ENCODE data around the gene ERVW-1. TPM values are rescaled to one million over a fixed set of nuclear protein-coding genes. Genes with fewer than 3 reads are reported as not detected.

ERVW-1 gene
- total RNA-seq, 1 donor, result not detected

DNA sequence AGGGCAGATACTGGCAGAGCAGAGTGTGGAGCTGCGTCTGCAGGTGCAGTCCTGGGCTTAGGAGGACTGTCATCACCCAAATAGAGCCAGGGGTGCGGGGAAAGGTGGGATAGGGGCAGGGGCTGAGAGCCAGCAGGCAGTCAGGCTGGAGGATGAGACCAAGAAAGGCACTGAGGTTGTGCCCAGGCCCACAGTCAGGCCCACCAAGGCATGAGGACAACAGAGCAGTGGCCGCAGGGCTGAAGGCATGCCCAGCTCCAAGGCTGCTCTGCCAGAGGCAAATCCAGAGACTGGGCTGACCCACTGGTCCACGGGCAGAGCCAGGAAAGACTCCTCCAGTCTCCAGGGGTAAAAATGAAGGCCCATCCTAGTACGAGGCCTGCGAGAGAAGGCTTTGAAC lies 54.8 kb downstream of the ERVW-1 start:
- Histone ChIP-seq H3K9me3 (ENCODE audit: low read depth, low read length) (no peaks in the 10 kb centered on the region), H3K4me3 (ENCODE audit: low read length) (no peak overlapping the region), H3K27me3 (ENCODE audit: insufficient read depth, low read length) (no peaks in the 10 kb centered on the region), H3K4me1 (ENCODE audit: insufficient read depth, low read length) (peaks cover 11% of the 10 kb centered on the region)

DNA sequence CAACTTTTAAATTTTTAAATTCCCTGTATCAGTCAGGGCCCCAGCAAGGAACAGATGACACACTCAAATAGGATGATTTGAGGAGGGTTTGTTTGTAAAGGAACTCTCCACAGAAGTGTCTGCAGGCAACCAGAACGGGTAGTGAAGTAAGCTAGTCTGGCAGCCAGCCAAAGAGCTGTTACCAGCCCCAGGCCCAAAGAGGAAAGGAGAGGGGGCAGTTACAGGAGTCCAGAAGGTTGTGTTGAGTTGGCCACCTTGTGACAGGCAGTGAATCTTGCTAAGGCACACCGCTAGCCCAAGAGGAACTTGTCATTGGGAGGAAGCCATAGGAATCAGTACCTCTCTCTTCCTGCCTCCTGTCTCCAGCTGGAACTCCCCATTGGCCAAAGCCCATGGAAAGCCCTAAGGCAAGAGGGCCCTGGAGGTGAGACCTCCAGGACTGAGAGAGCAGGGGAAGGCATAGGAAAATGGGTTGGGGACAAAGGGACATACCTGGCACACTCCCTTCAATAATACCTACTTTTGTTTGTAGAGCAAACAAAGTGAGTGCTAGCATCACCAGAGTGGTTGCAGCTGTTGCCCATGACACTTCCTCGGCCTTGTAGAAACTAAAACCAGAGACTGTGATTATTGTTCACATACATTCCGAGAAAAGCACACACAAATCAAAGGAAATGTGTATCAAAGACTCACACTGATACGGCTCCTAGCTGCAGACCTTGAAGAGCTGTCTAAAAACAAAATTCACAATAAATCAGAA lies 55.9 kb downstream of the ERVW-1 start:
- no peaks in the 10 kb centered on the region for H3K9me3 ChIP-seq (ENCODE audit: low read depth, low read length)
- no peak overlapping the region for H3K4me3 ChIP-seq (ENCODE audit: low read length)
- H3K27me3 ChIP-seq (ENCODE audit: insufficient read depth, low read length), result no peaks in the 10 kb centered on the region
- peaks cover 11% of the 10 kb centered on the region for H3K4me1 ChIP-seq (ENCODE audit: insufficient read depth, low read length)

Other genes with a start within 250 kb of the ERVW-1 start
- 33.3 TPM for gene KRIT1, start 232.0 kb downstream of the ERVW-1 start, total RNA-seq
- gene ANKIB1, start 232.0 kb downstream of the ERVW-1 start, total RNA-seq, result 110 TPM
- 11.2 TPM for gene GATAD1, start 30.5 kb downstream of the ERVW-1 start, total RNA-seq
- gene PEX1, start 50.6 kb upstream of the ERVW-1 start, total RNA-seq, result 31.6 TPM
- 36.3 TPM for gene RBM48, start 50.8 kb upstream of the ERVW-1 start, total RNA-seq
- gene FAM133B, start 112.4 kb upstream of the ERVW-1 start, total RNA-seq, result 77.3 TPM